ENCODE results near the gene LZTFL1. TPM values are rescaled to one million over a fixed set of nuclear protein-coding genes. Genes with fewer than 3 reads are reported as not detected.

Gene LZTFL1
- total RNA-seq, 1 donor from 2014 or later = 7.4 TPM

GRCh38 chr3:45778761-45779201, 63.1 kb downstream of the LZTFL1 start:
- intact Hi-C loops (cut with micrococcal nuclease) = no loop called here
- H3K27me3 ChIP-seq (ENCODE audit: low read depth) = no peaks in the 10 kb centered on the region
- DNase-seq = no peak
- H3K4me1 ChIP-seq = no peaks in the 10 kb centered on the region
- no peaks in the 10 kb centered on the region for H3K36me3 ChIP-seq
- no peak overlapping the region for H3K4me3 ChIP-seq
- TF ChIP-seq, protein P1, sequence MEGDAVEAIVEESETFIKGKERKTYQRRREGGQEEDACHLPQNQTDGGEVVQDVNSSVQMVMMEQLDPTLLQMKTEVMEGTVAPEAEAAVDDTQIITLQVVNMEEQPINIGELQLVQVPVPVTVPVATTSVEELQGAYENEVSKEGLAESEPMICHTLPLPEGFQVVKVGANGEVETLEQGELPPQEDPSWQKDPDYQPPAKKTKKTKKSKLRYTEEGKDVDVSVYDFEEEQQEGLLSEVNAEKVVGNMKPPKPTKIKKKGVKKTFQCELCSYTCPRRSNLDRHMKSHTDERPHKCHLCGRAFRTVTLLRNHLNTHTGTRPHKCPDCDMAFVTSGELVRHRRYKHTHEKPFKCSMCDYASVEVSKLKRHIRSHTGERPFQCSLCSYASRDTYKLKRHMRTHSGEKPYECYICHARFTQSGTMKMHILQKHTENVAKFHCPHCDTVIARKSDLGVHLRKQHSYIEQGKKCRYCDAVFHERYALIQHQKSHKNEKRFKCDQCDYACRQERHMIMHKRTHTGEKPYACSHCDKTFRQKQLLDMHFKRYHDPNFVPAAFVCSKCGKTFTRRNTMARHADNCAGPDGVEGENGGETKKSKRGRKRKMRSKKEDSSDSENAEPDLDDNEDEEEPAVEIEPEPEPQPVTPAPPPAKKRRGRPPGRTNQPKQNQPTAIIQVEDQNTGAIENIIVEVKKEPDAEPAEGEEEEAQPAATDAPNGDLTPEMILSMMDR (IDR thresholded peaks at IDR 0.05; ENCODE audit: borderline replicate concordance) = no peak
- H3K9me3 ChIP-seq (replicated peaks) = no peaks in the 10 kb centered on the region
- H3K27ac ChIP-seq (replicated peaks) = no peak overlapping the region

DNA sequence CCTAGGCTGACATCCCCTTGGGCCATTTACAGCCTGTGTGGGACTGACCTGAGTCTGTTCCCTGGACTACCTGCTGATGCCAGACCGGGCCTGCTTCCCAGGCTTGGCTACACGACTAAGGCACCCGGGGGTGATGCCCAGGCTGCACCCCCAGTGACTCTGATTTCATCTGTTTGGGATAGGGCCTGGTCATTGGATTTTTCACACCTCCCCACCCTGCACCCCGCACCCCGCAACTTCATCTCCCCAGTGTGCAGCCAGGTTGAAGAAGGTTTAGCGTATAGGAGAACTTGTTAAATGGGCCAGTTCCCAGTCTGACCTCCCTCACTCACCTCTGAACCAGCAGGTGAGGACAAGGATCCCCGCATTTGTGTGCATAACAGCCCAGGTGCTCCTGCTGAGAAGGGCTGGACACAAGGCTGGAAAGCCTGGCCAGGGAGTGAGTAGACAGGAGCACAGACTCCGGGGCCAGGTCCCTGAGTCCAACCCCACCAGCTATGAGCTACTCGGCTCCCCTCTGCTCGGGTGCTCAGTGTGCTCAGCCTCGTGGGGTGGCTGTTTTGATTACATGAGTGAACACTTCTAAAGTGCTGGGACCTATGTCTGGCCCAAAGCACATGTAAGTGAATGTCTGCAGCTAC, 64.1 kb downstream of the LZTFL1 start:
- Histone ChIP-seq H3K27me3 (ENCODE audit: low read depth) (no peaks in the 10 kb centered on the region), H3K9me3 (replicated peaks) (no peaks in the 10 kb centered on the region), H3K27ac (replicated peaks) (no peak overlapping the region), H3K36me3 (no peaks in the 10 kb centered on the region), H3K4me3 (no peak overlapping the region), H3K4me1 (no peaks in the 10 kb centered on the region)
- TF ChIP-seq, protein P1 (IDR thresholded peaks at IDR 0.05; ENCODE audit: borderline replicate concordance) = no peak
- intact Hi-C loops (cut with micrococcal nuclease) = no loop called here
- DNase-seq = no peak

- Histone ChIP-seq H3K4me3 (no peak overlapping the region), H3K27me3 (ENCODE audit: low read depth) (no peaks in the 10 kb centered on the region), H3K27ac (replicated peaks) (no peak overlapping the region), H3K4me1 (no peaks in the 10 kb centered on the region), H3K9me3 (replicated peaks) (no peaks in the 10 kb centered on the region), H3K36me3 (no peaks in the 10 kb centered on the region)
- DNase-seq = no peak
- TF ChIP-seq, protein P1 (IDR thresholded peaks at IDR 0.05; ENCODE audit: borderline replicate concordance) = no peak
- intact Hi-C loops (cut with micrococcal nuclease) = no loop called here
Measured at GRCh38 chr3:45777111-45777745, 64.7 kb downstream of the LZTFL1 start.

DNA sequence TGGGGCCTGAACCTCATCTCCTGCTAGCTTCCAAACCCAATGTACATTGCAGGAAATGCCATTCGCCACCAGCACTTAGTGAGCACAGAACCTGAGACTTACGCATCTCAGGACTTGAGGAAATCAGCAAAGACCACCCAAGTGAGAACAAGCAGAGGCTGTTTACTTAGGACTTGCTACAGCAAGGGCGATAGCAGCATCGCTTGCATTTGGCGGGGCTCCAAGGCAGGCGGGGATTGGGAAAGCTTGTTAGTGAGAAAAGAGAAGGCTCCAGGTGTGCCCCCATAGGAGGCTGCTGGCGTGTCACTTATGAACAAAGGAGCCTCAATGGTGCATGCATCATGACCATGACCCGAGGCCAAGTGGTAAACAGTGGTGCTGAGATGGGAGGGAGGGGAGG, 65.3 kb downstream of the LZTFL1 start:
- Histone ChIP-seq H3K36me3 (no peaks in the 10 kb centered on the region), H3K4me3 (no peak overlapping the region), H3K4me1 (no peaks in the 10 kb centered on the region), H3K27ac (replicated peaks) (no peak overlapping the region), H3K27me3 (ENCODE audit: low read depth) (no peaks in the 10 kb centered on the region), H3K9me3 (replicated peaks) (no peaks in the 10 kb centered on the region)
- intact Hi-C loops (cut with micrococcal nuclease) = no loop called here
- TF ChIP-seq, protein P1 (IDR thresholded peaks at IDR 0.05; ENCODE audit: borderline replicate concordance) = no peak
- DNase-seq = no peak

DNA sequence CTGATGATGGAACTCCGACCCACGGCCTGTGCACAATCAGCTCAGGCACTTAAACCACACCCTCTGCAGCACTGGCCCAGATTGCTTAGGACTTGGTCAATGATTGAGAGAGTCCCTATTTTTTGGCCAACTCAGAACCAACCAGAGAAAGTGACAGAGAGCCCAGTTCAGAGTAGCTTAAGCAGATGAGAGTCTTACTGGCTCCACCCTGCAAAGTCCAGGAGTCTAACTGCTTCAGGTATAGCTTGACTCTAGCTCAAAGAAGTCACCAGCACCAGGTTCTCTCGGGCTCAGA, 65.7 kb downstream of the LZTFL1 start:
- no peak for DNase-seq

More for the DNA sequence above, 65.7 kb downstream of the LZTFL1 start:
- H3K9me3 ChIP-seq (replicated peaks) = no peaks in the 10 kb centered on the region
- no peak overlapping the region for H3K27ac ChIP-seq (replicated peaks)
- H3K4me3 ChIP-seq = no peak overlapping the region
- intact Hi-C loops (cut with micrococcal nuclease) = no loop called here
- H3K4me1 ChIP-seq = no peaks in the 10 kb centered on the region
- no peaks in the 10 kb centered on the region for H3K27me3 ChIP-seq (ENCODE audit: low read depth)
- TF ChIP-seq, protein P1 (IDR thresholded peaks at IDR 0.05; ENCODE audit: borderline replicate concordance) = no peak
- H3K36me3 ChIP-seq = no peaks in the 10 kb centered on the region

Measured in left ventricle myocardium inferior (tissue), 1 donor.